ENCODE measurements around the gene PPP1R14C. TPM values are rescaled to one million over a fixed set of nuclear protein-coding genes. Genes with fewer than 3 reads are reported as not detected.

Gene PPP1R14C
- total RNA-seq, 1 experiment from 2014 or later, result 4.6 TPM

- no peaks in the 10 kb centered on the region for H3K4me1 ChIP-seq (ENCODE audit: insufficient read depth, low read length, poor library complexity, severe bottlenecking)
- ChIA-PET CTCF (no interaction called here), POLR2A (ENCODE audit: low non-redundant PET) (no interaction called here)
- H3K27me3 ChIP-seq (replicated peaks; ENCODE audit: insufficient read depth, low read depth, low read length, poor library complexity), result no peaks in the 10 kb centered on the region
- no peak overlapping the region for H3K27ac ChIP-seq (ENCODE audit: low read depth, low read length, poor library complexity, severe bottlenecking)
- no peaks in the 10 kb centered on the region for H3K36me3 ChIP-seq (ENCODE audit: insufficient read depth, low read length, poor library complexity, severe bottlenecking)
- no peak overlapping the region for H3K4me3 ChIP-seq (ENCODE audit: low read depth, low read length, poor library complexity, severe bottlenecking)
- TF ChIP-seq CTCF (conservative IDR thresholded peaks at IDR 0.05; ENCODE audit: low read depth, low read length) (no peak), EZH2 (IDR thresholded peaks at IDR 0.05; ENCODE audit: borderline replicate concordance, low read depth, low read length, poor library complexity, severe bottlenecking) (no peak)
- no peak for DNase-seq (ENCODE audit: low spot score)
- intact Hi-C loops (cut with micrococcal nuclease; ENCODE audit: unreplicated experiment), result no loop called here
- no TSS peak for BruUV-seq (replicated peaks)
- H3K9me3 ChIP-seq (ENCODE audit: low read depth, low read length, poor library complexity, severe bottlenecking), result no peaks in the 10 kb centered on the region
Observed at GRCh38 chr6:150212778-150213177, 69.9 kb downstream of the PPP1R14C start.

DNA sequence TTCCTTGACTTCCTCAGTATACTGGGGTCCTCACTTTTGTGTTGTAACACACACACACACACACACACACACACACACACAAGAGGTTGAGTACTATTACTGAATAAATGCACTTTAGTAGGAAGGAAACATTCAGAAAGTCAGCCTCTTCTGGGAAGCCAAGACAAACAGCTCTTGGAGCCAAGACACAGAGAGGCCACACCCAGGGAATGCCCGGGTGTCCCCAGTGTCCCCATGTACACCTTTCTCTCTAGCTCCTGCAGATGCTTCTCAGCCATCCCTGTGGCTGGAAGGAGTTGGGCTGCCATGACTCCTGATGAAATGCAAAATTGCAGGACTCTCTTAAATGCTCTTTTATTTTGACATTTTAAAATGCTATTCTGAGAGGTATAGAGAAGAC, 70.5 kb downstream of the PPP1R14C start:
- Histone ChIP-seq H3K27me3 (replicated peaks; ENCODE audit: insufficient read depth, low read depth, low read length, poor library complexity) (no peaks in the 10 kb centered on the region), H3K4me3 (ENCODE audit: low read depth, low read length, poor library complexity, severe bottlenecking) (no peak overlapping the region), H3K9me3 (ENCODE audit: low read depth, low read length, poor library complexity, severe bottlenecking) (no peaks in the 10 kb centered on the region), H3K27ac (ENCODE audit: low read depth, low read length, poor library complexity, severe bottlenecking) (no peak overlapping the region), H3K4me1 (ENCODE audit: insufficient read depth, low read length, poor library complexity, severe bottlenecking) (no peaks in the 10 kb centered on the region), H3K36me3 (ENCODE audit: insufficient read depth, low read length, poor library complexity, severe bottlenecking) (no peaks in the 10 kb centered on the region)
- POLR2A ChIA-PET (ENCODE audit: low non-redundant PET), result no interaction called here
- no TSS peak for BruUV-seq (replicated peaks)
- TF ChIP-seq EZH2 (IDR thresholded peaks at IDR 0.05; ENCODE audit: borderline replicate concordance, low read depth, low read length, poor library complexity, severe bottlenecking), result no peak
- TF ChIP-seq CTCF (conservative IDR thresholded peaks at IDR 0.05; ENCODE audit: low read depth, low read length), result no peak
- intact Hi-C loops (cut with micrococcal nuclease; ENCODE audit: unreplicated experiment), result no loop called here
- CTCF ChIA-PET, result no interaction called here
- no peak for DNase-seq (ENCODE audit: low spot score)

DNA sequence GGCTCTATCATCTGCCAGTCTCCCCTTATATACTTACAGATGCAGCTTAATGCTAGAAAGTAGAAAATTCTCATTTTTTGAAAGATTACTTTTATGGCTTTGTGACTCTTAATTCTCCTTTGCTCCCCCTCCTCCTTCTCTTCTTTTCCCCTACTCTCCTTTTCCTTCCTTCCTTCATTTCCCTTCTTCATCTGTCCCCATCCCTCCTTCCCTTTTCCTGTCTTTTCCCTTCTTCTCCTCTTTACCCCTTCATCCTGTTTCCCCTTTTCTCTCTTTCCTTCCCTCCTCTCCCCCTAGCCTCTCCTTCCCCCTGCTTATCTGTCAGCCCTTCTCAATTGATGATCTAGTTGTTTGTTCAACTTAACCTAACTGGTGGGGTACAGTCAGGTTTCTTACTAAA, 71.5 kb downstream of the PPP1R14C start:
- DNase-seq (ENCODE audit: low spot score), result no peak
- no peaks in the 10 kb centered on the region for H3K36me3 ChIP-seq (ENCODE audit: insufficient read depth, low read length, poor library complexity, severe bottlenecking)
- ChIA-PET POLR2A (ENCODE audit: low non-redundant PET) (no interaction called here), CTCF (no interaction called here)
- H3K27me3 ChIP-seq (replicated peaks; ENCODE audit: insufficient read depth, low read depth, low read length, poor library complexity), result no peaks in the 10 kb centered on the region
- H3K27ac ChIP-seq (ENCODE audit: low read depth, low read length, poor library complexity, severe bottlenecking), result no peak overlapping the region
- no peaks in the 10 kb centered on the region for H3K9me3 ChIP-seq (ENCODE audit: low read depth, low read length, poor library complexity, severe bottlenecking)
- TF ChIP-seq CTCF (conservative IDR thresholded peaks at IDR 0.05; ENCODE audit: low read depth, low read length) (no peak), EZH2 (IDR thresholded peaks at IDR 0.05; ENCODE audit: borderline replicate concordance, low read depth, low read length, poor library complexity, severe bottlenecking) (no peak)
- H3K4me3 ChIP-seq (ENCODE audit: low read depth, low read length, poor library complexity, severe bottlenecking), result no peak overlapping the region
- no peaks in the 10 kb centered on the region for H3K4me1 ChIP-seq (ENCODE audit: insufficient read depth, low read length, poor library complexity, severe bottlenecking)
- no TSS peak for BruUV-seq (replicated peaks)
- intact Hi-C loops (cut with micrococcal nuclease; ENCODE audit: unreplicated experiment), result no loop called here

Measured in A673 (cell line).